ENCODE results near the gene PCSK1. TPM values are rescaled to one million over a fixed set of nuclear protein-coding genes. Genes with fewer than 3 reads are reported as not detected.

Gene PCSK1
- total RNA-seq, 4 donors from 2014 or later = 0.62 to 1.6 (median 0.92) TPM; not detected in 1

DNA sequence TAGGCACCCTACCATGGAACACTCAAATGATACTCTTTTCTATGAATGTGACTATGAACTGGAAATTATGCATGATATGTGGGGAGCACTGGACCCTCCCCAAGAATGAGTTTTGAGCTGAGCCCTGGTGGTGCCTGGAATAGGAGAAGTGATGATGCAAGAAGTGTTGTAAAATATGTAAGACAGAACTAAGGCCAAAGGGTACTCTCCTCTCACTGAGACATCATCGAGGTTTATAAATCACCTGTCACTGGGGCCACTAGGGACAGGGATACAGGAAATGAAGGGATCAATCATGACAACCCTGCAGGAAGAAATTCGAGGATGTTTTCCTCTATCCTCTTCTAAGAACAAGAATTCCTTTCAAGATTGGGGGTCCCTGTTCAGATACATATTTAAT, 45.4 kb downstream of the PCSK1 start:
- TF ChIP-seq EP300 (IDR thresholded peaks at IDR 0.05) (no peak), POLR2A (IDR thresholded peaks at IDR 0.05) (no peak), POLR2AphosphoS5 (IDR thresholded peaks at IDR 0.05) (no peak)
- TF ChIP-seq, protein P1, sequence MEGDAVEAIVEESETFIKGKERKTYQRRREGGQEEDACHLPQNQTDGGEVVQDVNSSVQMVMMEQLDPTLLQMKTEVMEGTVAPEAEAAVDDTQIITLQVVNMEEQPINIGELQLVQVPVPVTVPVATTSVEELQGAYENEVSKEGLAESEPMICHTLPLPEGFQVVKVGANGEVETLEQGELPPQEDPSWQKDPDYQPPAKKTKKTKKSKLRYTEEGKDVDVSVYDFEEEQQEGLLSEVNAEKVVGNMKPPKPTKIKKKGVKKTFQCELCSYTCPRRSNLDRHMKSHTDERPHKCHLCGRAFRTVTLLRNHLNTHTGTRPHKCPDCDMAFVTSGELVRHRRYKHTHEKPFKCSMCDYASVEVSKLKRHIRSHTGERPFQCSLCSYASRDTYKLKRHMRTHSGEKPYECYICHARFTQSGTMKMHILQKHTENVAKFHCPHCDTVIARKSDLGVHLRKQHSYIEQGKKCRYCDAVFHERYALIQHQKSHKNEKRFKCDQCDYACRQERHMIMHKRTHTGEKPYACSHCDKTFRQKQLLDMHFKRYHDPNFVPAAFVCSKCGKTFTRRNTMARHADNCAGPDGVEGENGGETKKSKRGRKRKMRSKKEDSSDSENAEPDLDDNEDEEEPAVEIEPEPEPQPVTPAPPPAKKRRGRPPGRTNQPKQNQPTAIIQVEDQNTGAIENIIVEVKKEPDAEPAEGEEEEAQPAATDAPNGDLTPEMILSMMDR (IDR thresholded peaks at IDR 0.05) = no peak

DNA sequence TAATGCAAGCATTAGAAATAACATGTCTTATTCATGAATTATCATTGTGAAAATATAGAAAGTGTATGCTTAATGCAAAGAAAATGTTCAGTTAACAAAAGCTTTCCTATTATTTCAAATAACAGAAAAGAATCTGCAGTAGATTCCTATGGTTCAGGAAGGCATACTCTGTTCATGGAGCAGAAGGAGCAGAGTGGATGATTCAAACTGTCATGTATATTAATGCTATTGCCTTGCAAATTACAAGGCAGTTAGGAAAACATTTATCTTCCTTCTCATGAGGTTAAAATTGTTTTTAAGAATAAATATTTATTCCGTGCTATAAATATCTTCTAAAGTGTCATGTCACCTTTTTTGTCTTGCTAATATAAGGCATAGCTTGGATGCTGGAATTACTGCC, 47.5 kb downstream of the PCSK1 start:
- TF ChIP-seq, protein P1 (IDR thresholded peaks at IDR 0.05) = no peak
- no peak for TF ChIP-seq EP300 (IDR thresholded peaks at IDR 0.05)
- no peak for TF ChIP-seq POLR2AphosphoS5 (IDR thresholded peaks at IDR 0.05)
- no peak for TF ChIP-seq POLR2A (IDR thresholded peaks at IDR 0.05)
- 9 to 33% methylated on average over 1 of the region's 1 CpG for WGBS, 2 donors (ENCODE audit: low coverage in 1 of 2)
- no peak for ATAC-seq
- no peaks in the 10 kb centered on the region for H3K9me3 ChIP-seq
- peaks cover 0 to 19% (median 0%) of the 10 kb centered on the region in 3 donors for H3K4me1 ChIP-seq
- no peak overlapping the region for H3K27ac ChIP-seq
- H3K27me3 ChIP-seq = no peaks in the 10 kb centered on the region
- H3K4me3 ChIP-seq = no peak overlapping the region
- no peaks in the 10 kb centered on the region for H3K36me3 ChIP-seq

More for the DNA sequence above, 45.4 kb downstream of the PCSK1 start:
- peaks cover 0 to 19% (median 0%) of the 10 kb centered on the region in 3 donors for H3K4me1 ChIP-seq
- no peaks in the 10 kb centered on the region for H3K36me3 ChIP-seq
- H3K27me3 ChIP-seq = no peaks in the 10 kb centered on the region
- H3K4me3 ChIP-seq = no peak overlapping the region
- no peaks in the 10 kb centered on the region for H3K9me3 ChIP-seq
- 20 to 69% methylated on average over 1 to 2 of the region's 2 CpGs for WGBS, 2 donors (ENCODE audit: low coverage in 1 of 2)
- ATAC-seq = no peak
- H3K27ac ChIP-seq = no peak overlapping the region

DNA sequence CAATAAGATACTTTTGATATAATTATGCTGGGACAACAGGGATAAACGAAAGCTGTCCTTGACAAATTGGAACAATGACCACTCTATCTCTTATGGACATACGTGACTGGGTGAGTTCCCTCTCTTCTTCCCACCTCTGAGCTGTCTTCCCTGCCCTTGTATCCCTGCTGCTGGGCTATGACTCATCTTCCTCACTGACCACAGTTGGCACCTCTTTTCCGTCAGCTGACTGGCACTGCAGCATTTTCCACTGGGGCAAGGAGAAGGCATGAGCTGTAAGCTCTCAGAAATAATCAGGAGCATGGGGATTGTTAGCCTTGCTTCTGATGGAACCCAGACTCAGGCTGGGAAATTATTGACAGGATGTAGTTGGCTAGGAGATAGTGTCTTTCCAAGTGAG, 48.7 kb downstream of the PCSK1 start:
- Histone ChIP-seq H3K4me3 (no peak overlapping the region), H3K4me1 (peaks cover 0 to 19% (median 0%) of the 10 kb centered on the region in 3 donors), H3K27ac (no peak overlapping the region), H3K36me3 (no peaks in the 10 kb centered on the region), H3K27me3 (no peaks in the 10 kb centered on the region), H3K9me3 (no peaks in the 10 kb centered on the region)
- no peak for TF ChIP-seq EP300 (IDR thresholded peaks at IDR 0.05)
- TF ChIP-seq POLR2AphosphoS5 (IDR thresholded peaks at IDR 0.05) = no peak
- TF ChIP-seq POLR2A (IDR thresholded peaks at IDR 0.05) = no peak
- TF ChIP-seq, protein P1 (IDR thresholded peaks at IDR 0.05) = no peak
- 20 to 51% methylated on average over 2 to 3 of the region's 3 CpGs for WGBS, 2 donors (ENCODE audit: low coverage in 1 of 2)
- peak; percentile 66 for ATAC-seq

DNA sequence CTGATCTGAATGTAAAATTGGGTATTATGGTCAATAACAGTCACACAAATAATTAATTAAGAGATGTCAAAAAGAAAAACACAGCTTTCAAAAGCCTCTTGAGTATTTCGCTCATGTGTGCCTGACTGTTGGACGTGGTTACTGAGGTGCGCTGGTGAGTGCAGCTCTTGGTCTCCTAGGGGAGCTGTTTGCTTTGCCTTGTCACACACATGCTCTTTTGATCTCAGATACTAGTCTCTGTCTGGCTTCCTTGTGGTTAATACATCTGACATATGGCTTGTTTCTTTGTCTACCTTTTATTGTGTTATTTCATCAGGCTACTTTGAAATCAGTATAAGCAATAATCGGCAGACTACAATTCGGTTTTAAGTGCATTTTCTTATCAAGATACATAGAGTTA, 51.5 kb downstream of the PCSK1 start:
- WGBS, 2 donors (ENCODE audit: low coverage in 1 of 2) = 76 to 81% methylated on average over 5 of the region's 5 CpGs
- ATAC-seq = no peak
- H3K9me3 ChIP-seq = no peaks in the 10 kb centered on the region
- H3K36me3 ChIP-seq = no peaks in the 10 kb centered on the region
- no peaks in the 10 kb centered on the region for H3K27me3 ChIP-seq
- TF ChIP-seq, protein P1 (IDR thresholded peaks at IDR 0.05) = no peak
- no peak for TF ChIP-seq EP300 (IDR thresholded peaks at IDR 0.05)
- no peak for TF ChIP-seq POLR2AphosphoS5 (IDR thresholded peaks at IDR 0.05)
- no peak for TF ChIP-seq POLR2A (IDR thresholded peaks at IDR 0.05)
- H3K27ac ChIP-seq = no peak overlapping the region
- no peak overlapping the region for H3K4me3 ChIP-seq
- H3K4me1 ChIP-seq = peaks cover 0 to 19% (median 0%) of the 10 kb centered on the region in 3 donors

DNA sequence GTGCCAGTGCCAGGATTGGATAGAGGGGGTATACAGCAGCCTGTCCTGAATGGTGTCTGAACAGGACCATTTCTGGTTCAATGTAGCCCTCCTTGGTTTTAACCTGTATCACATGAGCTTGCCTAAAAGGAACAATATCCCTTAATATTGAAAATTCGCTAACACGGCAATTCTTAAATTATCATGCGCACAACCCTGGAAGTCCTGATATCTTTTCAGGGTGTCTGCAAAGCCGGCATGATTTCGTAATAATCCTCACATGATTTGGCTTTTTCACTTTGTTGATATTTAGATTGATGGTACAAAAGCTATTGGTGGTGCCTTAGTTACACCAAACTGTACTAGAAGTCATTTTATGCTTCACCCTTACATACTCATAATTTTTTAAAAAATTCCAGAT, 53.2 kb downstream of the PCSK1 start:
- Histone ChIP-seq H3K36me3 (no peaks in the 10 kb centered on the region), H3K27ac (no peak overlapping the region), H3K4me3 (no peak overlapping the region), H3K4me1 (peaks cover 0 to 6% (median 0%) of the 10 kb centered on the region in 3 donors), H3K9me3 (no peaks in the 10 kb centered on the region), H3K27me3 (no peaks in the 10 kb centered on the region)
- 80 to 92% methylated on average over 5 of the region's 5 CpGs for WGBS, 2 donors (ENCODE audit: low coverage in 1 of 2)
- ATAC-seq = no peak
- TF ChIP-seq POLR2AphosphoS5 (IDR thresholded peaks at IDR 0.05) (no peak), POLR2A (IDR thresholded peaks at IDR 0.05) (no peak), EP300 (IDR thresholded peaks at IDR 0.05) (no peak)
- TF ChIP-seq, protein P1 (IDR thresholded peaks at IDR 0.05) = no peak

Data from gastroesophageal sphincter (tissue), 4 donors.